HEK293 (cell line): ENCODE data around the gene CMTM1.

Experiments
- EGR2 ChIP-seq: fragments of 450-650 bp; formaldehyde crosslinking; IDR thresholded peaks from 2 replicates; pipeline ENCODE4 v1.5.1; 2016; ENCODE audit warnings: low read depth, missing biosample characterization, missing genetic modification characterization
- REST ChIP-seq: fragments of 450-650 bp; formaldehyde crosslinking; IDR thresholded peaks from 2 replicates; pipeline ENCODE4 v1.5.1; 2016; ENCODE audit warnings: missing biosample characterization, missing genetic modification characterization
- ZNF138 ChIP-seq: fragments of 450-650 bp; formaldehyde crosslinking; IDR thresholded peaks from 2 replicates; pipeline ENCODE4 v1.5.1; 2016; ENCODE audit warnings: missing biosample characterization, missing genetic modification characterization, borderline replicate concordance
- ZNF239 ChIP-seq: fragments of 450-650 bp; formaldehyde crosslinking; IDR thresholded peaks from 2 replicates; pipeline ENCODE4 v1.5.1; 2016; ENCODE audit warnings: missing biosample characterization, missing genetic modification characterization
- ZNF274 ChIP-seq, 2 experiments: fragments of 200-500 bp in 1 of 2; fragments of 450-650 bp in 1 of 2; sonication (Bioruptor generic) in 1 of 2; formaldehyde crosslinking in 1 of 2; IDR thresholded peaks; 2 replicates each; pipeline versions ENCODE4 v1.5.1 to v1.6.1; 2014 to 2016; ENCODE audit warnings: borderline replicate concordance in 1 of 2, inconsistent platforms in 1 of 2, low read length in 1 of 2, missing biosample characterization in 1 of 2, missing genetic modification characterization in 1 of 2
- ZNF404 ChIP-seq: fragments of 450-650 bp; formaldehyde crosslinking; IDR thresholded peaks from 2 replicates; pipeline ENCODE4 v1.5.1; 2017; ENCODE audit warnings: missing biosample characterization, missing genetic modification characterization
- ZNF777 ChIP-seq: fragments of 450-650 bp; formaldehyde crosslinking; IDR thresholded peaks from 2 replicates; pipeline ENCODE4 v1.5.1; 2017; ENCODE audit warnings: missing biosample characterization, missing genetic modification characterization, borderline replicate concordance
- TF ChIP-seq, protein P1 (sequence below): fragments of 450-650 bp; formaldehyde crosslinking; IDR thresholded peaks from 2 replicates; pipeline ENCODE4 v1.5.1; 2016; ENCODE audit warnings: missing biosample characterization, missing genetic modification characterization, low read depth
- TF ChIP-seq, protein P2 (sequence below): fragments of 450-650 bp; formaldehyde crosslinking; IDR thresholded peaks from 2 replicates; pipeline ENCODE4 v1.5.1; 2016; ENCODE audit warnings: missing biosample characterization, missing genetic modification characterization
- TF ChIP-seq, protein P3 (sequence below): fragments of 450-650 bp; formaldehyde crosslinking; IDR thresholded peaks from 2 replicates; pipeline ENCODE4 v1.5.1; 2017; ENCODE audit warnings: missing biosample characterization, mild to moderate bottlenecking, missing genetic modification characterization, moderate library complexity

DNA sequence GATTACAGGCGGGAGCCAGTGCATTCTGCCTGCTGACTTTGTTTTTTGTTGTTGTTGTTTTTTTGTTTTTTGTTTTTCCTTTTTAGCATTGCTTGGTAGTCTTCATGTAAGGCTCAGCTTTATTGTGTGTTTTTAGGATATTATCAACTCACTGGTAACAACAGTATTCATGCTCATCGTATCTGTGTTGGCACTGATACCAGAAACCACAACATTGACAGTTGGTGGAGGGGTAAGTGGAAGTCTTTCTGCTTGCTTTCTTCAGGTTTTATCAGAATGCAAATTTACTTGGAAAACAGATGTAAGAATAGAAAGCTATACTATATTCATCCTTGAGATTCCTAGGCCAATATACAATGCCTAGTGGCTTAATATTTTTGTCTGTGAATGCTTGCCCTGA is 3.3 kb upstream of the CMTM1 start:
- TF ChIP-seq, protein P1, sequence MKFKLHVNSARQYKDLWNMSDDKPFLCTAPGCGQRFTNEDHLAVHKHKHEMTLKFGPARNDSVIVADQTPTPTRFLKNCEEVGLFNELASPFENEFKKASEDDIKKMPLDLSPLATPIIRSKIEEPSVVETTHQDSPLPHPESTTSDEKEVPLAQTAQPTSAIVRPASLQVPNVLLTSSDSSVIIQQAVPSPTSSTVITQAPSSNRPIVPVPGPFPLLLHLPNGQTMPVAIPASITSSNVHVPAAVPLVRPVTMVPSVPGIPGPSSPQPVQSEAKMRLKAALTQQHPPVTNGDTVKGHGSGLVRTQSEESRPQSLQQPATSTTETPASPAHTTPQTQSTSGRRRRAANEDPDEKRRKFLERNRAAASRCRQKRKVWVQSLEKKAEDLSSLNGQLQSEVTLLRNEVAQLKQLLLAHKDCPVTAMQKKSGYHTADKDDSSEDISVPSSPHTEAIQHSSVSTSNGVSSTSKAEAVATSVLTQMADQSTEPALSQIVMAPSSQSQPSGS = no peak
- TF ChIP-seq, protein P2, sequence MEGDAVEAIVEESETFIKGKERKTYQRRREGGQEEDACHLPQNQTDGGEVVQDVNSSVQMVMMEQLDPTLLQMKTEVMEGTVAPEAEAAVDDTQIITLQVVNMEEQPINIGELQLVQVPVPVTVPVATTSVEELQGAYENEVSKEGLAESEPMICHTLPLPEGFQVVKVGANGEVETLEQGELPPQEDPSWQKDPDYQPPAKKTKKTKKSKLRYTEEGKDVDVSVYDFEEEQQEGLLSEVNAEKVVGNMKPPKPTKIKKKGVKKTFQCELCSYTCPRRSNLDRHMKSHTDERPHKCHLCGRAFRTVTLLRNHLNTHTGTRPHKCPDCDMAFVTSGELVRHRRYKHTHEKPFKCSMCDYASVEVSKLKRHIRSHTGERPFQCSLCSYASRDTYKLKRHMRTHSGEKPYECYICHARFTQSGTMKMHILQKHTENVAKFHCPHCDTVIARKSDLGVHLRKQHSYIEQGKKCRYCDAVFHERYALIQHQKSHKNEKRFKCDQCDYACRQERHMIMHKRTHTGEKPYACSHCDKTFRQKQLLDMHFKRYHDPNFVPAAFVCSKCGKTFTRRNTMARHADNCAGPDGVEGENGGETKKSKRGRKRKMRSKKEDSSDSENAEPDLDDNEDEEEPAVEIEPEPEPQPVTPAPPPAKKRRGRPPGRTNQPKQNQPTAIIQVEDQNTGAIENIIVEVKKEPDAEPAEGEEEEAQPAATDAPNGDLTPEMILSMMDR (tag by site-specific recombination) = no peak
- TF ChIP-seq ZNF138 (tag by site-specific recombination) = no peak
- TF ChIP-seq ZNF777 (tag by site-specific recombination) = no peak
- TF ChIP-seq ZNF239 = no peak
- TF ChIP-seq ZNF274 (IDR thresholded peaks at IDR 0.05; ENCODE audit: low read length) = no peak
- TF ChIP-seq ZNF274 (tag by site-specific recombination; IDR thresholded peaks at IDR 0.05; ENCODE audit: borderline replicate concordance) = no peak
- no peak for TF ChIP-seq EGR2 (tag by site-specific recombination)
- TF ChIP-seq, protein P3, sequence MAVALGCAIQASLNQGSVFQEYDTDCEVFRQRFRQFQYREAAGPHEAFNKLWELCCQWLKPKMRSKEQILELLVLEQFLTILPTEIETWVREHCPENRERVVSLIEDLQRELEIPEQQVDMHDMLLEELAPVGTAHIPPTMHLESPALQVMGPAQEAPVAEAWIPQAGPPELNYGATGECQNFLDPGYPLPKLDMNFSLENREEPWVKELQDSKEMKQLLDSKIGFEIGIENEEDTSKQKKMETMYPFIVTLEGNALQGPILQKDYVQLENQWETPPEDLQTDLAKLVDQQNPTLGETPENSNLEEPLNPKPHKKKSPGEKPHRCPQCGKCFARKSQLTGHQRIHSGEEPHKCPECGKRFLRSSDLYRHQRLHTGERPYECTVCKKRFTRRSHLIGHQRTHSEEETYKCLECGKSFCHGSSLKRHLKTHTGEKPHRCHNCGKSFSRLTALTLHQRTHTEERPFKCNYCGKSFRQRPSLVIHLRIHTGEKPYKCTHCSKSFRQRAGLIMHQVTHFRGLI (tag by site-specific recombination) = no peak
- TF ChIP-seq REST (tag by site-specific recombination) = no peak
- no peak for TF ChIP-seq ZNF404 (tag by site-specific recombination)
